ENCODE data around the gene TIMP3.

- TF ChIP-seq CTCF (IDR thresholded peaks at IDR 0.05): no peak
- TF ChIP-seq FOXJ3 (CRISPR knock-in tag; IDR thresholded peaks at IDR 0.05; ENCODE audit: borderline replicate concordance): no peak
- no peak for TF ChIP-seq SP1 (CRISPR knock-in tag; conservative IDR thresholded peaks at IDR 0.05)
- TF ChIP-seq NFE2L1 (CRISPR knock-in tag; IDR thresholded peaks at IDR 0.05): no peak
- no peak for TF ChIP-seq NFYB (CRISPR knock-in tag; conservative IDR thresholded peaks at IDR 0.05; ENCODE audit: low read depth)
- no peak for TF ChIP-seq TCF7 (CRISPR knock-in tag; IDR thresholded peaks at IDR 0.05; ENCODE audit: low read depth)
Measured at GRCh38 chr22:32849501-32849900, 48.0 kb downstream of the TIMP3 start.
